ENCODE measurements around the gene RMND1. TPM values are rescaled to one million over a fixed set of nuclear protein-coding genes. Genes with fewer than 3 reads are reported as not detected.

The RMND1 gene
- total and polyA plus RNA-seq, 9 of the 15 experiments (the other 6 are each of a cell fraction or from before 2014, with no cell fraction given) = 26.9 to 47.8 (median 36.2) TPM

DNA sequence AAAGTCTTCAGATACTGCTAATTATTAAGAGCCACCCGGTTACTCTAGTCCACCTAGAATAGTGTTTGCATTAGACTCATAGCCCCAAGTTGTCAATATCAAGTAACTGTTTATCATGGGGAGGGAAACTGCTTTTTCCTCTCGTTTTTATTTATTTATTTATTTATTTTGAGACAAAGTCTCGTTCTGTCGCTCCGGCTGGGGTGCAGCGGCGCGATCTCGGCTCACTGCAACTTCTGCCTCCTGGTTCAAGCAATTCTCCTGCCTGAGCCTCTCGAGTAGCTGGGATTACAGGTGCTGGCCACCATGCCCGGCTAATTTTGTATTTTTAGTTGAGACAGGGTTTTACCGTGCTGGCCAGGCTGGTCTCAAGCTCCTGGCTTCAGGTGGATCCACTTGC, 25.8 kb upstream of the RMND1 start:
- WGBS (ENCODE audit: insufficient coverage, low coverage, missing lambda C conversion rate) = 61% methylated on average over 12 of the region's 12 CpGs
- no peak overlapping the region for H3K4me3 ChIP-seq
- BruUV-seq (replicated peaks) = no TSS peak
- DNase-seq (ENCODE audit: extremely low read depth in 1 of 4, low spot score in 3 of 4) = no peak
- in situ Hi-C loops (cut with MboI) = no loop called here
- ChIA-PET CTCF (ENCODE audit: low intra/inter-chr PET ratio) (no interaction called here), POLR2A (no interaction called here)
- H3K36me3 ChIP-seq (ENCODE audit: control insufficient read depth, insufficient read depth, low read length) = no peaks in the 10 kb centered on the region
- H3K4me2 ChIP-seq (ENCODE audit: insufficient read depth, low read length) = no peak overlapping the region
- H3K27me3 ChIP-seq (ENCODE audit: control insufficient read depth in 2 of 2, insufficient read depth in 2 of 2, low read length in 2 of 2) = peaks cover 0 to 9% of the 10 kb centered on the region in 2 experiments; a peak in 2 of 5 replicates
- intact Hi-C loops (cut with micrococcal nuclease) = loop anchor here (2.0 to 5.0 kb wide), 4 partner anchors 35 to 140 kb away; no protein-coding TSS in a partner anchor
- ATAC-seq = no peak
- no peak overlapping the region for H3K27ac ChIP-seq (ENCODE audit: extremely low read depth, low read depth, low read length)
- H2AFZ ChIP-seq (ENCODE audit: low read depth, low read length) = no peak overlapping the region
- no peak for FAIRE-seq
- H3K79me2 ChIP-seq (ENCODE audit: control insufficient read depth, insufficient read depth, low read length) = no peaks in the 10 kb centered on the region
- H3K9me3 ChIP-seq (replicated peaks; ENCODE audit: control insufficient read depth, insufficient read depth, low read depth, low read length) = no peaks in the 10 kb centered on the region
- H3K4me1 ChIP-seq (replicated peaks in 1 of 2; ENCODE audit: control insufficient read depth in 2 of 2, insufficient read depth in 2 of 2, low read length in 2 of 2) = peaks cover 0 to 5% of the 10 kb centered on the region in 2 experiments; a peak in 1 of 5 replicates
- no peak overlapping the region for H3K9ac ChIP-seq (ENCODE audit: insufficient read depth in 1 of 2, low read depth in 2 of 2, low read length in 2 of 2)
- no peaks in the 10 kb centered on the region for H3K9me1 ChIP-seq (ENCODE audit: control insufficient read depth, insufficient read depth, low read length)
- H4K20me1 ChIP-seq (replicated peaks; ENCODE audit: control insufficient read depth, insufficient read depth, low read length) = no peaks in the 10 kb centered on the region
- TF ChIP-seq MEF2A (IDR thresholded peaks at IDR 0.05; ENCODE audit: control insufficient read depth, low read depth, low read length) = no peak
- TF ChIP-seq, protein P1, sequence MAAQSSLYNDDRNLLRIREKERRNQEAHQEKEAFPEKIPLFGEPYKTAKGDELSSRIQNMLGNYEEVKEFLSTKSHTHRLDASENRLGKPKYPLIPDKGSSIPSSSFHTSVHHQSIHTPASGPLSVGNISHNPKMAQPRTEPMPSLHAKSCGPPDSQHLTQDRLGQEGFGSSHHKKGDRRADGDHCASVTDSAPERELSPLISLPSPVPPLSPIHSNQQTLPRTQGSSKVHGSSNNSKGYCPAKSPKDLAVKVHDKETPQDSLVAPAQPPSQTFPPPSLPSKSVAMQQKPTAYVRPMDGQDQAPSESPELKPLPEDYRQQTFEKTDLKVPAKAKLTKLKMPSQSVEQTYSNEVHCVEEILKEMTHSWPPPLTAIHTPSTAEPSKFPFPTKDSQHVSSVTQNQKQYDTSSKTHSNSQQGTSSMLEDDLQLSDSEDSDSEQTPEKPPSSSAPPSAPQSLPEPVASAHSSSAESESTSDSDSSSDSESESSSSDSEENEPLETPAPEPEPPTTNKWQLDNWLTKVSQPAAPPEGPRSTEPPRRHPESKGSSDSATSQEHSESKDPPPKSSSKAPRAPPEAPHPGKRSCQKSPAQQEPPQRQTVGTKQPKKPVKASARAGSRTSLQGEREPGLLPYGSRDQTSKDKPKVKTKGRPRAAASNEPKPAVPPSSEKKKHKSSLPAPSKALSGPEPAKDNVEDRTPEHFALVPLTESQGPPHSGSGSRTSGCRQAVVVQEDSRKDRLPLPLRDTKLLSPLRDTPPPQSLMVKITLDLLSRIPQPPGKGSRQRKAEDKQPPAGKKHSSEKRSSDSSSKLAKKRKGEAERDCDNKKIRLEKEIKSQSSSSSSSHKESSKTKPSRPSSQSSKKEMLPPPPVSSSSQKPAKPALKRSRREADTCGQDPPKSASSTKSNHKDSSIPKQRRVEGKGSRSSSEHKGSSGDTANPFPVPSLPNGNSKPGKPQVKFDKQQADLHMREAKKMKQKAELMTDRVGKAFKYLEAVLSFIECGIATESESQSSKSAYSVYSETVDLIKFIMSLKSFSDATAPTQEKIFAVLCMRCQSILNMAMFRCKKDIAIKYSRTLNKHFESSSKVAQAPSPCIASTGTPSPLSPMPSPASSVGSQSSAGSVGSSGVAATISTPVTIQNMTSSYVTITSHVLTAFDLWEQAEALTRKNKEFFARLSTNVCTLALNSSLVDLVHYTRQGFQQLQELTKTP (IDR thresholded peaks at IDR 0.05; ENCODE audit: low read depth in 1 of 2, partially characterized antibody in 2 of 2) = no peak
- TF ChIP-seq, protein P2, sequence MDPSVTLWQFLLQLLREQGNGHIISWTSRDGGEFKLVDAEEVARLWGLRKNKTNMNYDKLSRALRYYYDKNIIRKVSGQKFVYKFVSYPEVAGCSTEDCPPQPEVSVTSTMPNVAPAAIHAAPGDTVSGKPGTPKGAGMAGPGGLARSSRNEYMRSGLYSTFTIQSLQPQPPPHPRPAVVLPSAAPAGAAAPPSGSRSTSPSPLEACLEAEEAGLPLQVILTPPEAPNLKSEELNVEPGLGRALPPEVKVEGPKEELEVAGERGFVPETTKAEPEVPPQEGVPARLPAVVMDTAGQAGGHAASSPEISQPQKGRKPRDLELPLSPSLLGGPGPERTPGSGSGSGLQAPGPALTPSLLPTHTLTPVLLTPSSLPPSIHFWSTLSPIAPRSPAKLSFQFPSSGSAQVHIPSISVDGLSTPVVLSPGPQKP (CRISPR knock-in tag; IDR thresholded peaks at IDR 0.05) = no peak
- TF ChIP-seq, protein P3, sequence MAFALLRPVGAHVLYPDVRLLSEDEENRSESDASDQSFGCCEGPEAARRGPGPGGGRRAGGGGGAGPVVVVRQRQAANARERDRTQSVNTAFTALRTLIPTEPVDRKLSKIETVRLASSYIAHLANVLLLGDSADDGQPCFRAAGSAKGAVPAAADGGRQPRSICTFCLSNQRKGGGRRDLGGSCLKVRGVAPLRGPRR (CRISPR knock-in tag; IDR thresholded peaks at IDR 0.05) = no peak
- no peak for TF ChIP-seq ZNF445 (CRISPR knock-in tag; IDR thresholded peaks at IDR 0.05; ENCODE audit: low read depth)
- TF ChIP-seq, protein P4, sequence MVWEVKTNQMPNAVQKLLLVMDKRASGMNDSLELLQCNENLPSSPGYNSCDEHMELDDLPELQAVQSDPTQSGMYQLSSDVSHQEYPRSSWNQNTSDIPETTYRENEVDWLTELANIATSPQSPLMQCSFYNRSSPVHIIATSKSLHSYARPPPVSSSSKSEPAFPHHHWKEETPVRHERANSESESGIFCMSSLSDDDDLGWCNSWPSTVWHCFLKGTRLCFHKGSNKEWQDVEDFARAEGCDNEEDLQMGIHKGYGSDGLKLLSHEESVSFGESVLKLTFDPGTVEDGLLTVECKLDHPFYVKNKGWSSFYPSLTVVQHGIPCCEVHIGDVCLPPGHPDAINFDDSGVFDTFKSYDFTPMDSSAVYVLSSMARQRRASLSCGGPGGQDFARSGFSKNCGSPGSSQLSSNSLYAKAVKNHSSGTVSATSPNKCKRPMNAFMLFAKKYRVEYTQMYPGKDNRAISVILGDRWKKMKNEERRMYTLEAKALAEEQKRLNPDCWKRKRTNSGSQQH (CRISPR knock-in tag; IDR thresholded peaks at IDR 0.05) = no peak
- TF ChIP-seq, protein P5, sequence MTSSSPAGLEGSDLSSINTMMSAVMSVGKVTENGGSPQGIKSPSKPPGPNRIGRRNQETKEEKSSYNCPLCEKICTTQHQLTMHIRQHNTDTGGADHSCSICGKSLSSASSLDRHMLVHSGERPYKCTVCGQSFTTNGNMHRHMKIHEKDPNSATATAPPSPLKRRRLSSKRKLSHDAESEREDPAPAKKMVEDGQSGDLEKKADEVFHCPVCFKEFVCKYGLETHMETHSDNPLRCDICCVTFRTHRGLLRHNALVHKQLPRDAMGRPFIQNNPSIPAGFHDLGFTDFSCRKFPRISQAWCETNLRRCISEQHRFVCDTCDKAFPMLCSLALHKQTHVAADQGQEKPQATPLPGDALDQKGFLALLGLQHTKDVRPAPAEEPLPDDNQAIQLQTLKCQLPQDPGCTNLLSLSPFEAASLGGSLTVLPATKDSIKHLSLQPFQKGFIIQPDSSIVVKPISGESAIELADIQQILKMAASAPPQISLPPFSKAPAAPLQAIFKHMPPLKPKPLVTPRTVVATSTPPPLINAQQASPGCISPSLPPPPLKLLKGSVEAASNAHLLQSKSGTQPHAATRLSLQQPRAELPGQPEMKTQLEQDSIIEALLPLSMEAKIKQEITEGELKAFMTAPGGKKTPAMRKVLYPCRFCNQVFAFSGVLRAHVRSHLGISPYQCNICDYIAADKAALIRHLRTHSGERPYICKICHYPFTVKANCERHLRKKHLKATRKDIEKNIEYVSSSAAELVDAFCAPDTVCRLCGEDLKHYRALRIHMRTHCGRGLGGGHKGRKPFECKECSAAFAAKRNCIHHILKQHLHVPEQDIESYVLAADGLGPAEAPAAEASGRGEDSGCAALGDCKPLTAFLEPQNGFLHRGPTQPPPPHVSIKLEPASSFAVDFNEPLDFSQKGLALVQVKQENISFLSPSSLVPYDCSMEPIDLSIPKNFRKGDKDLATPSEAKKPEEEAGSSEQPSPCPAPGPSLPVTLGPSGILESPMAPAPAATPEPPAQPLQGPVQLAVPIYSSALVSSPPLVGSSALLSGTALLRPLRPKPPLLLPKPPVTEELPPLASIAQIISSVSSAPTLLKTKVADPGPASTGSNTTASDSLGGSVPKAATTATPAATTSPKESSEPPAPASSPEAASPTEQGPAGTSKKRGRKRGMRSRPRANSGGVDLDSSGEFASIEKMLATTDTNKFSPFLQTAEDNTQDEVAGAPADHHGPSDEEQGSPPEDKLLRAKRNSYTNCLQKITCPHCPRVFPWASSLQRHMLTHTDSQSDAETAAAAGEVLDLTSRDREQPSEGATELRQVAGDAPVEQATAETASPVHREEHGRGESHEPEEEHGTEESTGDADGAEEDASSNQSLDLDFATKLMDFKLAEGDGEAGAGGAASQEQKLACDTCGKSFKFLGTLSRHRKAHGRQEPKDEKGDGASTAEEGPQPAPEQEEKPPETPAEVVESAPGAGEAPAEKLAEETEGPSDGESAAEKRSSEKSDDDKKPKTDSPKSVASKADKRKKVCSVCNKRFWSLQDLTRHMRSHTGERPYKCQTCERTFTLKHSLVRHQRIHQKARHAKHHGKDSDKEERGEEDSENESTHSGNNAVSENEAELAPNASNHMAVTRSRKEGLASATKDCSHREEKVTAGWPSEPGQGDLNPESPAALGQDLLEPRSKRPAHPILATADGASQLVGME (CRISPR knock-in tag; IDR thresholded peaks at IDR 0.05) = no peak
- no peak for TF ChIP-seq KAT7 (CRISPR knock-in tag; IDR thresholded peaks at IDR 0.05; ENCODE audit: borderline replicate concordance)

All from K562 (cell line).